ENCODE measurements around the gene DOCK2. TPM values are rescaled to one million over a fixed set of nuclear protein-coding genes. Genes with fewer than 3 reads are reported as not detected.

DOCK2 gene
- total RNA-seq, 1 experiment from 2014 or later = 4.6 TPM

GRCh38 chr5:169649486-169649885, 12.4 kb downstream of the DOCK2 start:
- DNase-seq (ENCODE audit: low spot score) (no peak), ATAC-seq (no peak)
- TF ChIP-seq SMAD3 (CRISPR knock-in tag; IDR thresholded peaks at IDR 0.05; ENCODE audit: borderline replicate concordance) (no peak), JAZF1 (CRISPR knock-in tag; IDR thresholded peaks at IDR 0.05) (no peak), KAT7 (CRISPR knock-in tag; IDR thresholded peaks at IDR 0.05; ENCODE audit: borderline replicate concordance) (no peak), STAT6 (CRISPR knock-in tag; conservative IDR thresholded peaks at IDR 0.05; ENCODE audit: low read depth) (no peak), ZNF396 (CRISPR knock-in tag; IDR thresholded peaks at IDR 0.05; ENCODE audit: borderline replicate concordance) (no peak), ZNF121 (CRISPR knock-in tag; IDR thresholded peaks at IDR 0.05) (no peak)
- TF ChIP-seq, protein P1, sequence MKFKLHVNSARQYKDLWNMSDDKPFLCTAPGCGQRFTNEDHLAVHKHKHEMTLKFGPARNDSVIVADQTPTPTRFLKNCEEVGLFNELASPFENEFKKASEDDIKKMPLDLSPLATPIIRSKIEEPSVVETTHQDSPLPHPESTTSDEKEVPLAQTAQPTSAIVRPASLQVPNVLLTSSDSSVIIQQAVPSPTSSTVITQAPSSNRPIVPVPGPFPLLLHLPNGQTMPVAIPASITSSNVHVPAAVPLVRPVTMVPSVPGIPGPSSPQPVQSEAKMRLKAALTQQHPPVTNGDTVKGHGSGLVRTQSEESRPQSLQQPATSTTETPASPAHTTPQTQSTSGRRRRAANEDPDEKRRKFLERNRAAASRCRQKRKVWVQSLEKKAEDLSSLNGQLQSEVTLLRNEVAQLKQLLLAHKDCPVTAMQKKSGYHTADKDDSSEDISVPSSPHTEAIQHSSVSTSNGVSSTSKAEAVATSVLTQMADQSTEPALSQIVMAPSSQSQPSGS (CRISPR knock-in tag; IDR thresholded peaks at IDR 0.05; ENCODE audit: borderline replicate concordance, low read depth) = no peak
- TF ChIP-seq, protein P2, sequence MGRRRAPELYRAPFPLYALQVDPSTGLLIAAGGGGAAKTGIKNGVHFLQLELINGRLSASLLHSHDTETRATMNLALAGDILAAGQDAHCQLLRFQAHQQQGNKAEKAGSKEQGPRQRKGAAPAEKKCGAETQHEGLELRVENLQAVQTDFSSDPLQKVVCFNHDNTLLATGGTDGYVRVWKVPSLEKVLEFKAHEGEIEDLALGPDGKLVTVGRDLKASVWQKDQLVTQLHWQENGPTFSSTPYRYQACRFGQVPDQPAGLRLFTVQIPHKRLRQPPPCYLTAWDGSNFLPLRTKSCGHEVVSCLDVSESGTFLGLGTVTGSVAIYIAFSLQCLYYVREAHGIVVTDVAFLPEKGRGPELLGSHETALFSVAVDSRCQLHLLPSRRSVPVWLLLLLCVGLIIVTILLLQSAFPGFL (CRISPR knock-in tag; IDR thresholded peaks at IDR 0.05; ENCODE audit: borderline replicate concordance) = no peak
- TF ChIP-seq, protein P3, sequence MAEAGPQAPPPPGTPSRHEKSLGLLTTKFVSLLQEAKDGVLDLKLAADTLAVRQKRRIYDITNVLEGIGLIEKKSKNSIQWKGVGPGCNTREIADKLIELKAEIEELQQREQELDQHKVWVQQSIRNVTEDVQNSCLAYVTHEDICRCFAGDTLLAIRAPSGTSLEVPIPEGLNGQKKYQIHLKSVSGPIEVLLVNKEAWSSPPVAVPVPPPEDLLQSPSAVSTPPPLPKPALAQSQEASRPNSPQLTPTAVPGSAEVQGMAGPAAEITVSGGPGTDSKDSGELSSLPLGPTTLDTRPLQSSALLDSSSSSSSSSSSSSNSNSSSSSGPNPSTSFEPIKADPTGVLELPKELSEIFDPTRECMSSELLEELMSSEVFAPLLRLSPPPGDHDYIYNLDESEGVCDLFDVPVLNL (CRISPR knock-in tag; IDR thresholded peaks at IDR 0.05; ENCODE audit: borderline replicate concordance, low read depth) = no peak
- Mint-ChIP-seq H3K27ac (no peak overlapping the region), H3K4me1 (peaks cover 11% of the 10 kb centered on the region), H3K27me3 (ENCODE audit: low read depth) (no peaks in the 10 kb centered on the region), H3K36me3 (no peaks in the 10 kb centered on the region), H3K9me3 (no peaks in the 10 kb centered on the region), H3K4me3 (no peak overlapping the region)
- ChIA-PET CTCF (no interaction called here), POLR2A (no interaction called here)

GRCh38 chr5:169650701-169651331, 13.7 kb downstream of the DOCK2 start:
- Mint-ChIP-seq H3K27me3 (ENCODE audit: low read depth) (no peaks in the 10 kb centered on the region), H3K36me3 (no peaks in the 10 kb centered on the region), H3K4me3 (no peak overlapping the region), H3K4me1 (peaks cover 11% of the 10 kb centered on the region), H3K27ac (no peak overlapping the region), H3K9me3 (no peaks in the 10 kb centered on the region)
- ATAC-seq (no peak), DNase-seq (ENCODE audit: low spot score) (no peak)
- TF ChIP-seq ZNF671 (CRISPR knock-in tag; IDR thresholded peaks at IDR 0.05) (no peak), NR1H2 (CRISPR knock-in tag; IDR thresholded peaks at IDR 0.05) (no peak), ELF4 (CRISPR knock-in tag; IDR thresholded peaks at IDR 0.05; ENCODE audit: low read depth) (no peak), RORB (CRISPR knock-in tag; IDR thresholded peaks at IDR 0.05) (no peak), PRDM15 (CRISPR knock-in tag; IDR thresholded peaks at IDR 0.05) (no peak), CREM (CRISPR knock-in tag; IDR thresholded peaks at IDR 0.05) (no peak)
- TF ChIP-seq, protein P2 (CRISPR knock-in tag; IDR thresholded peaks at IDR 0.05; ENCODE audit: borderline replicate concordance) = no peak
- TF ChIP-seq, protein P1 (CRISPR knock-in tag; IDR thresholded peaks at IDR 0.05; ENCODE audit: borderline replicate concordance, low read depth) = no peak
- POLR2A ChIA-PET = no interaction called here
- CTCF ChIA-PET = no interaction called here

Measured in WTC11 (cell line).